Choroid plexus epithelial cell (primary cell): ENCODE results near the gene CHID1.
A peak's percentile ranks its signal among the peaks of the same experiment; 100 is the strongest.

ENCODE experiments used
- DNase-seq: peaks from one replicate; pipeline ENCODE4 v3.0.0-alpha.2; 2010; ENCODE audit warnings: low read depth
- H3K4me3 ChIP-seq: 2 replicates; pipeline ENCODE4 v1.5.1; 2011; ENCODE audit warnings: low read depth, mild to moderate bottlenecking, control low read depth, low read length, moderate library complexity
- CTCF ChIP-seq: conservative IDR thresholded peaks from 2 replicates; pipeline ENCODE4 v1.5.1; 2011; ENCODE audit warnings: low read depth, mild to moderate bottlenecking, control low read depth, inconsistent platforms, low read length, moderate library complexity

CHID1 gene

GRCh38 chr11:855330-855674 lies 55.3 kb downstream of the CHID1 start:
- DNase-seq, result no peak
- no peak overlapping the region for H3K4me3 ChIP-seq
- TF ChIP-seq CTCF, result no peak

GRCh38 chr11:854601-855329 lies 55.8 kb downstream of the CHID1 start:
- no peak for DNase-seq
- no peak overlapping the region for H3K4me3 ChIP-seq
- no peak for TF ChIP-seq CTCF

- TF ChIP-seq CTCF, result no peak
- H3K4me3 ChIP-seq, result no peak overlapping the region
- no peak for DNase-seq
These were observed 56.7 kb downstream of the CHID1 start for GRCh38 chr11:853682-854448.

- no peak overlapping the region for H3K4me3 ChIP-seq
- TF ChIP-seq CTCF, result no peak
- DNase-seq, result no peak
These were observed 57.8 kb downstream of the CHID1 start for GRCh38 chr11:852762-853161.

GRCh38 chr11:850775-851763 lies 59.5 kb downstream of the CHID1 start:
- peak overlapping the region; percentile 54 for H3K4me3 ChIP-seq
- no peak for DNase-seq
- peak; percentile 23 for TF ChIP-seq CTCF

GRCh38 chr11:849951-850774 lies 60.4 kb downstream of the CHID1 start:
- TF ChIP-seq CTCF, result no peak
- H3K4me3 ChIP-seq, result peak overlapping the region; percentile 54
- DNase-seq, result no peak
